Stimulated activated CD4-positive, alpha-beta T cell treated with anti-CD3 and anti-CD28 coated beads, Interleukin-15, amount 100 ng/mL, for 24 hours (primary cell): ENCODE measurements around the gene RAG1.

Source experiments
- DNase-seq: peaks from one replicate; pipeline ENCODE4 v3.0.0-alpha.2; 2020

RAG1 gene

DNA sequence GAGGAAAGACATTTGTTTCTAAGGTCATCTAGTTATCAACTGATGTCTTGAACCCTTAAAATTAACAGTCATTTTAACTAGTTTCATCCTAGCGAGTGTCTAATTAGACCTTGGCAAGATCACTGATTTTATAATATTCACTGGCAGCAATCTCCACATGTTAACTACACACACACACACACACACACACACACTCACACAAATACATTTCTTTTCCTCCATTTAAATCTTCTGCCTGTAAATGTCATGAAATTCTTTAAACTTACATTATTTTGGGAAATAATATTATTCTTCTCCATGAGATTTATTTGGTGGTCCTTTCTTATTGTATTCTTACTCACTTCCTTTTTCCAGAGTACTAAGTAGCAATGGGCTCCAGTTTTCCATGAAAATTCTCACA is 23.6 kb downstream of the RAG1 start:
- no peak for DNase-seq

DNA sequence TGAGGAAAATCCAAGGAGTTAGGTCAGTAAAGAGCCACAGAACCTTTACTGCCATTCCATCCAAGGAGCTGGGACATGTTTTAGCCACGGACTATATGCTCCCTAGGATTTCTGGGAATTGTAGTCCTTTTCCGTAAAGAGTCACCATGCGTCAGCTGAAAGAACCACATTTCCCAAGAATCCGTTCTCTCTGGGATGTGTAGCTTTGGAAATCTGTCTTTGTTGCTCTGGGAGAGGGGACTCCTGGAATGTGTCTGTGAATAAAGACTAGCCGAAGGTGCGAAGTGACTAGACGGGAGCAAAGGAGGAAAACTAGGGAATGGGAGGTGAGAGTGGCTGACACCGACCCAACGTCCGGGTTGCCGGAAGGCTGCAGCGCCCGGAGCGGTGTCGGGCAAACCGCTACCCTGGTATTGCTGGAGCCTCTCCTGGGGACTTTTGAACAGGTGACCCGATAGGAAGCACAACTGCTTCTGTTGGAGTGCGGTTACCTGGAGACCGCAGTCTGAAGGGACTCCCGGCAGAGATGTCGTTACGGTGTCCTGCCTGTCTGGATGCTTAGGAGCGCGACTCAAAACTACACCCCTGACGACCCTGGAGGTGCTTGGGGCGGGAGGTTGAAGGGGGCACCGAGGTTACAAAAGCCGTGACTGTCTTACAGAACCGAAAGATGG is 26.6 kb downstream of the RAG1 start, which contains the start of gene IFTAP:
IFTAP (plus strand) TSS at position 187 of the 674 bp plus-strand sequence. CDS start 15,602 bp downstream, outside the sequence.
- DNase-seq = peak; percentile 52

- DNase-seq = no peak
Measured at GRCh38 chr11:36596880-36597279, 29.1 kb downstream of the RAG1 start.

DNA sequence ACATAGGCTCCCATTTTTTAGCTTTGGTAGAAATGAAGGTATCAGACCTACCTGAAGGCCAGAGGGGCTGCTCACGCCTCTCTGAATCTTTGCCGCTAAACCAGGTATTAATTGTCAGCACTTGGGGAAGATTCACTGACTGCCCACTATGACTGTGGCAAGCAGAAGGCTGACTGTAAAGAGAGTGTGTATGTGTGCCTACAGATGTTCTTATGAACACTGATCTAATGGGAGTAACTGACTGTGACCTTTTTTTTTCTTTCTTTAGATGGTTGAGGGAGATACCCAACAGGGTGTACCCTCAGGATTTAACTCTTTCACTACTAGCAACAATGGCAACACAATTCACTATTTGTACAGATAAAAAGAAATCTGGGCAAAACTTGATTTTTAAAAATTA is 30.2 kb downstream of the RAG1 start, which contains the start of gene RAG2:
RAG2 (minus strand) TSS at position 186 of the 400 bp plus-strand sequence. CDS start 4,068 bp downstream, outside the sequence.
- DNase-seq = no peak

GRCh38 chr11:36600180-36600579 is 32.4 kb downstream of the RAG1 start:
- DNase-seq = no peak

DNA sequence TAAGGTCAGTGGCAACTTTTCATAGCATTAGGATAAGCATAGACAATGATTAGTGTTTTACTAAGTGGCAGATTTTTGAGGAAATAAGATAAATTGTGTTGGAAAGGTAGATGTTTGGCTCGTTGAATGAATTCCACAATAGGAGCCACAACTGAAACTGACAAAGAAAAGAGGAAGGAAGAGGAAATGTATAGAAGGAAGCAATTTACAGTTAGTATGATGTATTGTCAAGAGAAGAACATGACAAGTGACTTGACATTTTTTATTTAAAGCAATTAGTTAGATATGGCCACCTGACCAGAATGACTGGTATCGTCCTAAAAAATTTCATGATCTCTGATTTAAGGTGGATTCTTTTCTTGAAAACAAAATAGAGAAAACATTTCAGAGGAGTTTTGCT is 33.3 kb downstream of the RAG1 start:
- no peak for DNase-seq

DNA sequence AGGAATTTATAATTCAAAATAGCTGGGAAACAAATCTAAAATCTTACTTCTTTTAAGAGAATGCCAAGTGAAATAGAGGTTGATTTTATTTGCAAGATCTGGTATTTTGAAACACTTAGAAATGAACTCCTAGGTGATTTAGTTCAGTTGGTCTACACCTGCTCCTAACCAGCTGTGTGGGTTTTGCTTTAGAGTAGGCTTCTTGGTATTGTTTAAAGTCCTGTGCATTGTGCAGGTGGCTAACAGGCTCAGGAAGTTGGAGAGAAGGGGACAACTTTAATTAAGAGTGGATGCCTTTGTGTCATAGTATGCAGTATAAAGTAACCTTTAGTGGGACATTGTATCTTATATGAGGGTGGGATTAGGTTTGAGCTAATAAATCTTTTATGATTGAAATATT is 34.3 kb downstream of the RAG1 start:
- DNase-seq = no peak

GRCh38 chr11:36605221-36606216 is 37.7 kb downstream of the RAG1 start:
- DNase-seq = no peak

GRCh38 chr11:36608491-36609199 is 40.8 kb downstream of the RAG1 start:
- DNase-seq = no peak

- no peak for DNase-seq
Measured at GRCh38 chr11:36609383-36609782, 41.6 kb downstream of the RAG1 start.

- no peak for DNase-seq
Measured at GRCh38 chr11:36615826-36616225, 48.0 kb downstream of the RAG1 start.

- DNase-seq = no peak
Measured at GRCh38 chr11:36617543-36618362, 49.9 kb downstream of the RAG1 start.

DNA sequence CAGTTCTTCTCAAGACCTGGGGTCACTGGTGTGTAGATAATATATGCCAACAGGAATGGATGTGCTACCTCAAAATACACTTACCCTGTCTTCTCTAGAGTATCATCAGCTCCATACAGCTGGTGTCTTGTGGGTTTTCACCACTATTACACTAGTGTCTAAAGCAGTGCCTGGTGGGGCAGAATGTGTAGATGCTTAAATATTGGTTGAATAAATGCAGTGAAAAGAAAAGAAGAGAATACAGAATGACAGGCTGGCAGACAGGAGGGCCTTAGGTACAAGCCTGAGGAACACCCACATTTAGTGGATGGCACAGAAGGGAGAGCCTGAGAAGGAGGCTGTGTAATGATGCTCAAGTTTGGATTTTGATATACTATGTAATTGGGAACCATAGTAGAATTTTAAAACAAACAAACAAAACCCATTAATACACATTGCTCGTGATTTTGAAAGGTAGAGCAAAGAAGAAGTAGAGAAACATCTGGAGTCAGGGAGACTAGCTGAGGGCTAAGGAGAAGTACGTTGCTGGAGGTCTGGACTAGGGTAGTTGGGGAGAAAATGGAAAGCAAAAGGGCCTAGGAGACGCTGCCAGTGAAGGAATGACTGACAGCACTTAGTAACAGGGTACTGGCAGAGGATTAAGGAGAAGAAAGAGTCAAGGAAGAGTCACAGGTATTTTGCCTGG is 50.7 kb downstream of the RAG1 start:
- DNase-seq = no peak

DNA sequence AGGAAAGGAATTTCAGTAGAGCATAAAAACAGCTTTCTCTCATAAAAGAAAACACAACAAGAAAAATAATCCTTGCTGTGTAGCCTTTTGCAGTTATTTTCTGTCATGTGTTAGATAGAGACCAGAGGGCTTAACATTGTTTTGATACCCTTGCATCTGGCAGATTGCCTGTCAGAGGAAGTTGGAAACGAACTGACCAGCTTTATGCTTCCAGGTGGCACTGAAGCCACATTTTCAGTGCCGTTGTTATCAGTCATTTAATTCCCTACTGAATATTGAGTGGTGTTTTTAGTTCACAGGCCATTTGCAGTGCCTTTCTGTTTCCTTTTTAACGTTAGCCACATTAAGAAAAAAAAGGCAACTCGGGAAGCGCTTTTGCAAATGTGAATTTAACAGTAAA is 51.7 kb downstream of the RAG1 start:
- no peak for DNase-seq

GRCh38 chr11:36620246-36620645 is 52.4 kb downstream of the RAG1 start:
- DNase-seq = no peak

DNA sequence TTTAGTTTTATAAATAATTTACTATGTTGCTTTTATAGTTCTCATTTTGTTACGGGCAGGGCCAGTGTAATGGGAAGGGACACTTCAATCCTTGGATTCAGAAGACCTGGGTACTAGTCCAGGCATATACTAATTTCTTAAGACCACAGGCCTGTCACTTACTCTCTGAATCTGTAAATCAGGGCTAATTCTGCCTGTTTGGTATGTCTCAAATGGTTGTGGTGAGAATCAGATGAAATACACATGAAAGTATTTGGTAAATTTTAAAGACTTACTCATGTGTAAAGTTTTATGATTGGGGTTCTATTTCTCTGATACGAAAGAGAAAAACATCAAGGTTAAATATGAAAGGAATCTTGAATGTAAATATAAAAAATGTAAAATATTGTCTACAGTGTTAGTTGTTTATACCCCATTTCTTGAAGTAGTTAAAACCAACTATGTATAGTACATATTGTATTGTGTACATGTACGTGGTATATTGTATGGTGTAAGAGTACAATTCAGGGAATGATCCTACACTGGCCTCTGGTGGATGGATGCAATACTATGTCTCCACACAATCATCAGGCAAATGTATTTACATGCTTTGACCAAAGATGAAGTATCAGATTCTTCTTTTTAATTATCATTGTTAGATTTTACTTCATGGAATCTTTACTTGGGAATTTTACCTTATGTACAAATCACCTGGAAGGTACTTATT is 54.8 kb downstream of the RAG1 start:
- DNase-seq = no peak

DNA sequence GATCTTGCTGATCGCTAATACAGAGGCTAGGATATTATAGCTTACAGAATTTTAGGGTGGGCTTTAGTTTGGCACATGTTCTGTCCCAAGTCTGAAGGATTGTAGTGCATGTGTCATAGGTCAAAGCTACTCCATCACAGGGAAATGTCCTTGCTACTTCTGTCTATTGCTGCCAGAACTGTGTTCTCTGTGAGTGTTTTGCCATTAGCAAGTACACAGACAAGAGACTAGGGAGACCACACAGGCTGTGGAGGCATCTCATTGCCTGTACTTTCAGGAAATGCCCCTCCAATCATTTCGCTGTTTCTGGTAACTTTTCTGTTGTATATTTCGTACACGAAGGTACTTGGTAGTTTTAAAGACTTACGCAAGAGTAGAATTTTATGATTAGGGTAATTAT is 55.7 kb downstream of the RAG1 start:
- no peak for DNase-seq

- no peak for DNase-seq
Measured at GRCh38 chr11:36627006-36627405, 59.2 kb downstream of the RAG1 start.

- no peak for DNase-seq
Measured at GRCh38 chr11:36627471-36627870, 59.7 kb downstream of the RAG1 start.

DNA sequence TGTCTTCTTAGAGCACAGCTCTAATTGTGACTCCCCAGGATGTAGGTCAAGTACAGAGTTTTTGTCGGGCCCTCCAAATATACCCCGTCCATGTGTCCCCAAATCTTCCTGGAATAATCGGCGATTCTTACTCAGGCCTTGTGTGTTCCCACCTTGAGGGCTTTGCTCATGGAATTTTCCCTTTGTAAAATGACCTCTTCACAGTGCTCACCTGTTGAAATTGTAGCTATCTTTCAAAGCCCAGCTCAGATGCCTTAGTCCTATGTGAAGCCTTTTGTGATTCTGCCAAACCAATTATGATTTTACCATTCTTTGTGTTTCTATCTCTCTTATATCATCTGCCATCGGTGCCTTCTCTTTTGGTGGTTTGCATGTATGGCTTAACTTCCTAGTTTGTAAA is 60.3 kb downstream of the RAG1 start:
- DNase-seq = no peak

- DNase-seq = no peak
Measured at GRCh38 chr11:36628765-36629244, 61.0 kb downstream of the RAG1 start.
